HG02981 (cell line): ENCODE results near the gene ISYNA1.
"Not testable (repeated sequence)": the region's sequence is repeated elsewhere in the genome, so short reads cannot be mapped to it uniquely, and the experiment has no call there.

ENCODE experiments used
- ATAC-seq: cut with Tn5 transposase; IDR thresholded peaks from one replicate; pipeline ENCODE4 v1.9.1; 2021; ENCODE audit warnings: mild to moderate bottlenecking, moderate library complexity; ENCODE audit not compliant: unreplicated experiment

ISYNA1 gene

DNA sequence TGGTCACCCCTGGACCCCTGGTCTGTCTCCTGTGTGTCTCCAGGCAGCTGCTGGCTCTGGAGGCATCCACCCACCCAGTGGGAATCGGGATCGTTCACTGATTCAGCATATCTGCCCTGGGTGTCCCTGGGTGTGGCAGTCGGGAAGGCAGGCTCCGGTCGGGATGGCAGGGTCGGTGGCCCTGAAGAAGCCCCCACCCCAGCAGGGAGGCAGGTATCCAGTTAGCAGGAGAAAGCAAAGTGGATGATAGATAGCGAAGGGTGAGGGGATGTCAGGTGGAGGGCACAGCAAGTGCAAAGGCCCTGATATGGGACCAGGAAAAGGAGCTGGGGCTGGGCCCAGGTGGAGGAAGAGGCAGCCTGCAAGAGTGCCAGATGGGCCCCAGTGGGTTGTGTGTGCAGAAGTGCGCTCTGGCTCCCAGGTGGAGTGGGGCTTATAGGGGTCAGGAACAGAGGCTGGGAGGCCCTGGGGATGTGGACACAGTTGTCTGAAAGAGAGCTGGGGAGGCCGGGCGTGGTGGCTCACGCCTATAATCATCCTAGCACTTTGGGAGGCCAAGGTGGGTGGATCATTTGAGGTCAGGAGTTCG is 16.5 kb downstream of the ISYNA1 start:
- no peak for ATAC-seq

DNA sequence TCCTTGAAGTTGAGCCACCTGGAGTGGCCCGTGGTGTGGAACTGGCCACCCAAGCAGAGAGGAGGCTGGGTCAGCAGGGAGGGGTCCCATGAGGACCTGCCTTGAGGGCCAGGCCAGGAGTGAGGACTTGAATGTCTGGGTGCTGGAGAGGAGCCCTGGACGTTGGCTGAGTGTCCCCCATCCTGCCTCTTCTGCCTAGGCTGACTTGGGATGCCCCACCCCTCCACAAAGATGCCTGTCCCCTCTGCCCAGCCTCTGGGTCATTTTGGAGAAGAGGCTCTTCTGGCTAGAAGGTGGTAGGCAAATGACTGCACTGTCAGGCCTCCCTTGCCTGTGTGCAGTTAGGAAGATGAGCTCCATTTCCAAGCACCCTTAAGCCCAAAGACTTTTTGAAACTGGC is 17.0 kb downstream of the ISYNA1 start:
- no peak for ATAC-seq

DNA sequence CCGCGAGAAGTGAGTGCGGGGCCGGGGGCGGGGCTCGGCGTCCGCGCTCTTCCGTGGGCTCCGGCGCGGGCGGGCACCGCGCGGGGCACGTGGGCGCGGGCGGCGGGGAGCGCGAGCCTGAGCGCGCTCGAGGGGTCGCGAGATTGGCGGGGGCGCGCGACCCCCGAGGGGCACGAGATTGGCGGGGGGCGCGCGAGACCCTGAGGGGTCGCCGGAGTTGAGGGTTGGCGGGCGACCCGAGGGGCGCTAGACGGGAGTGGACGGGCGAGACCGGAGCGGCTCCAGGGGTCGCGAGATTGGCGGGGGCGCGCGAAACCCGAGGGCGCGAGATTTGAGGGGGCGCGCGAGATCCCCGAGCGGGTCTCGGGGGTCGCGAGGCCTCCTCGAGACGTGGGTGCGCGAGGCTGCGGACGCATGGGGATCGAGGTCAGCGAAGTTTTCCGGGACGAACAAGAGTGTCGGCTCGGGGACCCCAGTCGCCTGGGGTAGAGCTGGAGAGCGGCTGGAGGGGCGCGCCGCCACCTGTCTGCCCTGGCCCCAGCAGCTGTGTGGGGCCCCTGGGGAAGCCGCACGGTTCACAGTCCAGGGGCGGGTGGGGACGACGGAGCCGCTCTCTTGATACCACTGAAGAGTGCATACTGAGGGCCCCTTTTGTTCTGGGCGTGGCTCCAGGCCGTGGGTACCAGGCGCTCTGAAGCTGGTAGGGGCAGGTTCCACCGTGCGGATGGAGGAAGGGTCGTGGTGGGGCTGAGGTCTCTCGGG is 18.1 kb downstream of the ISYNA1 start:
- ATAC-seq = peak; percentile 1

DNA sequence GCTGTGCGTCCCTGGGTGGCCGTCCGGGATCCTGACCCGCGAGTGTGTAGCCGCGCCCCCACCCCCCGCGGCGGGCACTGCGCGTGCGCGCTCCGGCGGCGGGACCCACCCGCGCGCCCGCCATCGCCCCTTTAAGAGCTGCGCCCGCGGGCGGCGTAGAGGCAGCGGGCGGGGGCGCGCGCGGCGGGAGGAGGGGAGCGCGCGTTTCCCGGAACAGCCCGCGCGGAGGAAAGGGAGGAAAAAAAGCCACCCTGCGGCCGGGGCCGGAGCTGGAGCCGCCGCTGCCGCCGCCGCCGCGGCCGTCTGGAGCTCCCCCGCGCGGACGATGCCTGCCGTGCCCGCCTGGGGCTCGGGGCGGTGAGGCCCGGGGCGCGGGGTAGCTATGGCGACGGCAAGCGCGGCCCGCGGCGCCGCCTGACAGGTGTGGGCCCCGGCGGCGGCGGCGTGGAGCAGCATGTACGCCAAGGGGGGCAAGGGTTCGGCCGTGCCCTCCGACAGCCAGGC is 18.7 kb downstream of the ISYNA1 start, which contains the start of gene SSBP4:
TSS of gene SSBP4 (plus strand) at position 204 of the 504 bp plus-strand sequence. CDS start at position 455, 251 bp downstream.
- ATAC-seq = peak; percentile 30

DNA sequence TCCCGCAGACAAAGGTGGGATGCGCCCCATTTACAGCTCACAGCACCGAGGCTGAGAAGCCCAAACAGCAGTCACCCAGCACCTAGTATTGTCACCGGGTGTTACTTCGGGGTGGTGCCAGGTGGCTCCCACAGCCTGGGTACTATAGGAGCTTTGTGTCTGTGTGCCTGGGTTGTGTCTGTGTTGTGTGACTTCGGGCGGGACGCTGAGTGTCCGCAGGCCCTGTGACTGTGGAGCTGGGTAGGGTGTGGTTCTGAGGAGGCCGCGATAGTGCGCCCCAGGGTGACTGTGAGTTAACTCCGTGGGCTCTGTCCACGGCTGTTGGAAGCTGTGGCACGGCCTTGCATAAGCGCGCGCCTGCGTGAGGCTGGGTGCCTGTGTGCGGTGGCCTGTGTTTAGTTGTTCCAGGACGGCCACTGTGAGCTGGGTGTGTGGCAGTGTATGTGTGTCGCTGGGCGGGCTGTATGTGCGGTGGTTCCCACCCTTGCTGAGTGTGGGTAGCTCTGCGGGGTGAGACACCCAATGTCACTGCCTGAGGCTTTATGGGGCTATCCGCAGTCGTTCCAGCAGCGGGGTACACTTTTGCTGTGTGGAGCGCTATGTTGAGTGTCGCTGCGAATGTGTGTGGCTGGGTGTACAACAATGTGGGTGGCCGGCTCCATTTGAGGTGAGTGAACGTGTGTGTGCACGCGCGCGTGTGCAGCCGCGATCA is 19.3 kb downstream of the ISYNA1 start:
- ATAC-seq = peak; percentile 1

DNA sequence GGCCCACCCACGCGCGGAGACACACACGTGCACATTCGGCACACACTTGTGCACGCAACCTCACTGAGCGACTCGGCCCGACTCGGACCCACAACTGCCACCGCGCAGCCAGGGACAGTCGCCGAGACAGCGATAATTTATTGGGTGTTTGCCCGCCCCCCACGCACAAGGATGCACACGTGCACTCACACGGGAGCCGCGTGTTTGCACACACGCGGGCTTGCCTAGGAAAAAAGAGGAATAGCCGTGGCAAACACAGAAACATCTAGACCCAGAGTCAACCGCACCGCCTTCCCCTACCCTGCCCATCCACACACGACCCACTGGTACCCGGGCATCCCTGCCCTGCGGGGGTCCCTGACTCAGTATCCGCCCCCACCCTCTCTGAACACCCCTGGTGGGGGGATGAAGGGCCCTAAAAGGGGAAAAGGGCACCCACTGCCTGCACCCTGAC is 19.9 kb downstream of the ISYNA1 start:
- ATAC-seq = no peak

DNA sequence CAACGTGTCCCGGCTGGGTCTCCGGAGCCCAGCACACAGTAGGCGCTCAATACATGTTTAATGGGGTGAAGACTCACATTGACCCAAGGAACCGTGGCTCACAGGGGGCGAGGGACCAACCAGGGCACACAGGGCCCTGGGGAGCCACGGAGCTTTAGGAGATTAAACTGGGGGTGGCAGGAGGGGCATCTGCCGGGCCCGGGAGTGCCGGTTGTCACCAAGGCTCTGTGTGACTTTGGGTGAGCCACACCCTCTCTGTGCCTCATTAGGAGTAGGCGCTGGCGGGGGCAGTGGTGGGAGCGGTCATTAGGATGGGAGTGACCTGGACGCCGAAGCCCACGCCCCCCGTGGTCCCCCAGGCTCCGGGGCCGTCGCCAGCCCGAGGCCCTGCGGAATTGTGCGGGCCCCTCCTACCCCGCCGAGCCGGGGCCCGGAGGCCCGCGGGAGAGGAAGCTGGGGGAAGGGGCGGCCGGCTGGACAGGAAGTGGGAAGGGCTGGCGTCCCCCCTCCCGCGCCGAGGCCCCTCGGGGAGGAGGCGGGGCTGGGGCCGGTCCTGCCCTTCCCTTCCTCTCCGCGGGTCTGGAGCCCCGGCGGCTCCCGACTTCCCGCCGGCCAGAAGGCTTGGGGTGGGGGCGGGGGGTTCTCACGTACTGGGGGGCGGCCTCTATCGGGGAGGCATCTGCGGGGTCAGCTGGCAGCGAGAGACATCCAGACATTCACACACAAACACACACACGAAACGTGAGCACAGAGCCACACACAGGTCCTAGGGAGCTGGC is 20.5 kb downstream of the ISYNA1 start:
- no peak for ATAC-seq

DNA sequence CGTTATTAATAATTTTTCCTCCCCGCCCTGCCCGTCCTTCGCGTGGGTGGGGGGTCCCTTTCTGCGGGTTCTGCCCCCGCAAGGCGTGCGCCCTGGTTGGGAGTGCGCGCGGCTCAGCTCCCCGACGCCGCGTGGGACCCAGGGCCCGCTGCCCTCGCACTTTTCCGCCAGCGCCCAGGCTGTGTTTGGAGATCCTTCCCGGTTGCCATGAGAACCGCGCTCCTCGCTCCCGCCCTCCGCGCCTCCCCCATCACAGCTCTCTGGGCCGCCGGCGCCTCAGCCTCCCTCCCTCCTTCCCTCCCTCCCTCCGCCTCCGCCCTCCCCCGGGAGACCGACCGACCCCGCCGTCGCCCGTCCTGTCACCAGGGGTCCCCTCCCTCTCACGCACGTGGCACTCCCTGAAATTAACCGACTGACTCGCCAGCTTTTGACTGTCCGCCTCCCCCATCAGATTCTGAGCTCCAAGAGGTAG is 21.1 kb downstream of the ISYNA1 start:
- ATAC-seq = no peak

DNA sequence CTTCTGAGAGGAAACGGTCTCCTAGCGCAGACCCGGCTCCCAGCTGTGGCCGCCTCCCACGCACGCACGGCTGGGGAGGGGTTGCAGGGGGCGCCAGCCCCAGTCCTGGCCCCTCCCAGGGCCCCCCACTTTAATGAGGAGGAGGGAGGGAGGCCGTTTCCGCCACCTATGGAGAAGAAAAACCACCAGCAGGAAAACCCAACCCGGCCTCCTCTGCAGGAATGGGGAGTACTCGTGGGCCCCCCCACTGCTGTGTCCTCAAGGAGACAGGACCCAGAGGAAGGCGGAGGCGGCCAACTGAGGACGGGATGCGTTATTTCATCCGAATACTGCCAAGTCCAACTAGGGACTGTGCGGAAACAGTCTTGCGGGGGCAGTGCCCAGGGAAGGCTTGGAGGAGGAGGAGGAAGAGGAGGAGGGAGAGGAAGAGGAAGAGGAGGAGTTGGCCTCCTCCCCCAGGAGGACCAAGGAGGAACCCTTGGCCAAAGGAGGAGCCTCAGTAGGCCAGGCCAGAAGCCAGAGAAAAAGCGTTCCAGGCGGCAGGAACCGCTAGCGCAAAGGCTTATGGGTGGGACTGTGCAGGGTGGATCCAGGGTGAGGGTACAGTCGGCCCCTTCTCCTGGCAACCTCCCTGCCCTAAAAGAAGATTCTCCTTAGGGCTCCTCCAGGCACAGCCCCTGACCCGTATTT is 22.6 kb downstream of the ISYNA1 start:
- ATAC-seq = no peak

DNA sequence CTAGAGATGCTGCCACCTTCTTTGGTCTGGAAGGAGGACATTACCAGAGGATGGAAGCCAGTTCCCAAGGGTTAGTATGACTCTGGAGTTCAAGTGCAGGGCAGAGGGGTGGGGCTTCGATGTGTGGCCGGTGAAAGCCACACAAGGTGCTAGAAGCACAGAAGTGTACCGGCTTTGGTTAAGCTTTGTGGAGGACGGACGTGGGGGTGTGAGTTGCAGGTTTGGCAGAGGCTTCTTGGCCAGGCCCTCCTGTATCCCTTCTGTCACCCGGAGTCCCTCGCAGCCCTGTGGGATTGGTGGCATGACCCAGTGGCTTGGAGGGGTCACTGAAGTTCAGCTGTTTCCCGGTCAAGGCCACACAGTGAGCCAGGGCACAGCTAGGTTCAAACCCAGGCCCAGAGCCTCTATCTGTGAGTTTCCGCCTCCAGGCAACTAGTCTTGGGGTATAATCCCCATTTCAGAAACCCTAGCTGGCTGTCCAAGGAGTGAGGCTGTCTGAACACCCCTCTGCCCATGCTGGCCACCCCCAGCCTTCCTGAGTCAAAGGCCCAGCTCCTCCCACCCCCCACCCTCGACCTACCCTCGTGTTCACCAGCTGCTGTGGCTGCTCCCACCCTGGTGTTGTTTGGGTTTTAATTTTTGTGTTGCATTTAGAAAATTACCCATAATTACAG is 23.3 kb downstream of the ISYNA1 start:
- no peak for ATAC-seq

DNA sequence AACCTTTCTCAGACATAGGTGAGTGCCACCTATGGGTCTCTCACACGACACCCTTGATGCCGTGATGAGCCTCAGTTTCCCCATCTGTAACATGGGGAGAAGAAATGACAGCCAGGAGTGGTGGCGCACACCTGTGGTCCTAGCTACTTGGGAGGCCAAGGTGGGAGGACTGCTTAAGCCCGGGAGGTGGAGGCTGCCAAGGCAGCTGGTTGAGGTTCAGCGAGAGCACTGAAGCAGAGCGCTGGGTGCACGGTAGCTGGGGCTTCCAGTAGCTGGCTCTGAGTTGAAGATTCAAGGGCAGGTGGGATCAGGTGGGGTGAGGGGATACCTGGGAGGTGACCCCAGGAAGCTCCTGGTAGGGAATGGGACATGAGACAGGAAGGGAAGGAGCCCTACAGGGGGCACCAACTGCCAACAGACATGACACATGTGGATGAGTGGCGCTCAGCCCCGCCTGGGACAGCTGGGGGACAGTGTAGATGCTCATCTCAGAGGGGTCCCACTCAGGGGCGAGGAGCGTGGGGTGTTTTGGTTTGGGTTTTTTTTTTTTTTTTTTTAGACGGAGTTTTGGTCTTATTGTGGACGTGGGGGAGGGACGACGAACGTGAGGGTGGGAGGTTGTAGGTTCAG is 25.2 kb downstream of the ISYNA1 start:
- ATAC-seq = no peak

DNA sequence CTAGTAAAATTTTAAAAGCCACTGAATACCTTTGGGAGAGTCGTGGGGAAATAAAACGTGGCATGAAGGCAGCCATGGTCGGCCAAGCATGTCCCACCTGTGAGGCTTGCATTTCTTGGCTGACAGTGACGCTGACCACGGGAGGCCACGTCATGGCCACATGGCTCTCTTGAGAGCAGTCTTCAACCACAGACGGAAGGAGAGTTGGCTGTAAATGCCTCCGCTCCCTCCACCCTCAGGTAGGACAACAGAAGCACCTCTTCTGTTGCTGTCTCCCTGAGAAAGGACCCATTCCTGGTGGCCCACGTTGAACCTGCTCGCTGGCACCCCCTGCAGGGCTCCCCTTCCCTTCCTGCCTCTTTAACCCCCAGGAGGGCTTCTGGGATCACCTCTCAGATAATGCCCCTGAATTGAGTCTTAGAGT is 29.9 kb downstream of the ISYNA1 start:
- peak; percentile 62 for ATAC-seq

DNA sequence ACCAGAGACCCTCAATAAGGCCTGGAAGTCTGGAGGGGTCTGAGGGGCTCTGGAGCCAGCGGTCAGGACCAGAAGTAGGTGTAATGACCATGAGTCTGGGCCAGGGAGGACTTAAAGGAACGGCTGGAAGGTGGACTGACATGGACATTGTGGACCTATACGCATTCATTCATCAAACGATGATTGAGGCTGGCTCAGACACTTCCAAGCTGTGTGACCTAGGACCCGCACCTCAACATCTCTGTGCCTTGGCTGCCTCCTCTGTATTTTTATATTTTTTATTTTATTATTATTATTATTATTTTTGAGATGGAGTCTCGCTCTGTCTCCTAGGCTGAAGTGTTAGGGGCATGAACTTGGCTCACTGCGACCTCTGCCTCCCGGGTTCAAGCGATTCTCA is 31.2 kb downstream of the ISYNA1 start:
- no peak for ATAC-seq

DNA sequence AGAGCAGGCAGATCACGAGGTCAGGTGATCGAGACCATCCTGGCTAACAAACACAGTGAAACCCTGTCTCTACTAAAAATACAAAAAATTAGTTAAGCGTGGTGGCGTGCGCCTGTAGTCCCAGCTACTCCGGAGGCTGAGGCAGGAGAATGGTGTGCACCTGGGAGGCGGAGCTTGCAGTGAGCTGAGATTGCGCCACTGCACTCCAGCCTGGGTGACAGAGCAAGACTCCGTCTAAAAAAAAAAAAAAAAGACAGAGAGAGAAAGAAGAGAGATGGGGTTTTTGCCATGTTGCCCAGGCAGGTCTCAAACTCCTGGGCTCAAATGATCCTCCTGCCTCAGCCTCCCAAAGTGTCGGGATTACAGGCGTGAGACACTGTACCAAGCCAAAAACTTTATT is 32.2 kb downstream of the ISYNA1 start:
- not testable (repeated sequence) for ATAC-seq

DNA sequence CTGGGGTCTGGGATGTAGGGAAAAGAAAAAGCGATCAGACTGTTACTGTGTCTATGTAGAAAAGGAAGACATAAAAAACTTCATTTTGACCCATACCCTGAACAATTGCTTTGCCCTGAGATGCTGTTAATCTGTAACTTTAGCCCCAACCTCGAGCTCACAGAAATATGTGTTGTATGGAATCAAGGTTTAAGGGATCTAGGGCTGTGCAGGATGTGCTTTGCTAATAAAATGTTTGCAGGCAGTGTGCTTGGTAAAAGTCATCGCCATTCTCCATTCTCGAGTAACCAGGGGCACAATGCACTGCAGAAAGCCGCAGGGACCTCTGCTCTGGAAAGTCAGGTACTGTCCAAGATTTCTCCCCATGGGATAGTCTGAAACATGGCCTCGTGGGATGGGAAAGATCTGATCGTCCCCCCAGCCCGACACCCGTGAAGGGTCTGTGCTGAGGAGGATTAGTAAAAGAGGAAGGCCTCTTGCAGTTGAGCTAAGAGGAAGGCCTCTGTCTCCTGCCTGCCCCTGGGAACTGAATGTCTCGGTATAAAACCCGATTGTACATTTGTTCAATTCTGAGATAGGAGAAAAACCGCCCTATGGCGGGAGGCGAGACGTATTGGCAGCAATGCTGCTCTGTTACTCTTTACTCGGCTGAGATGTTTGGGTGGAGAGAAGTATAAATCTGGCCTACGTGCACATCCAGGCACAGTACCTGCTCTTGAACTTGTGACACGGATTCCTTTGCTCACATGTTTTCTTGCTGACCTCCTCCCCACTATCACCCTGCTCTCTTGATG is 35.3 kb downstream of the ISYNA1 start:
- ATAC-seq = not testable (repeated sequence)

DNA sequence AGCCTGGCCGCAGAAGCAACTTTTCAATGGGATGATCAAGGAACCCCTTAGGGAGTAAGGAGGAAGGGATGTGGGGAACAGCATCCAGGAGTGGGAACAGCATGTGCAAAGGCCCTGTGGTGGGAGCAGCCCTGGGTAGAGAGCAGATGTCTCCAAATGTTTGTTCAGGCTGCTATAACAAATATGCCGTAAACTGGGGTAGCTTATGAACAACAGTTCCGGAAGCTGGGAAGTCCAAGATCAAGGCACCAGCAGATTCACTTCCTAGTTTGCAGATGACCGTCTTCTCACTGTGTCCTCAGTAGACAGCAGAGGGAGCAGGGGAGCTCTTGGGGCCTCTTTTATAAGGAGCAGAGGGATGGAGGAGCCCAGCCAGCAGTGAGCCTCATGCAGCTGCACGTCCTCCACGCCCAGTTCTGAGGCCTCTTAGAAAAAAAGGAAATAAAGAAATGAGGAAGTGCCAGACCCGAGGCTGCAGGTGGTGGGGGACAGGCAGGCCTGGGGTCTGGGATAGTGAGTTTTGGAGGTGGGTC is 36.3 kb downstream of the ISYNA1 start:
- no peak for ATAC-seq

DNA sequence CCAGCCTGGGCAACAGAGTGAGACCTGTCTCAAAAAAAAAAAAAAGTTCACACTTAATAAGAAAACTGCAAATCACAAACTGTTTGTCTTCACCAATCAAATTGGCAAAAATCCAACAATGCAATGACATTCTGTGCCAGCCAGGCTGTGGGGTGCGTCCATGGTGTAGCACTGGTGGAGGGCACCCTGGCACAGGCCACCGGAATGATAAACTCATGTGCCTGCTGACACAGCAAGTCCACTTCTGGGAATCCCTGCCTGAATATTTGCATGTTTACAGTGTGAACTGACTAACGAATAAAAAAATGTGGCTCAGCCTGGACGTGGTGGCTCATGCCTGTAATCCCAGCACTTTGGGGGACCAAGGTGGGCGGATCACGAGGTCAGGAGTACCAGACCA is 38.9 kb downstream of the ISYNA1 start:
- no peak for ATAC-seq
